Vagina (tissue), 2 donors: ENCODE results near the gene SYCE3.

ENCODE experiments used
- POLR2A ChIP-seq, 2 donors: fragments of 450-650 bp; IDR thresholded peaks; one replicate each; pipeline ENCODE4 v1.6.1; 2017; ENCODE audit warnings: antibody characterized with exemption in 2 of 2, mild to moderate bottlenecking in 2 of 2, moderate library complexity in 2 of 2
- POLR2AphosphoS5 ChIP-seq, 2 donors: sonication (generic); formaldehyde crosslinking; IDR thresholded peaks; one replicate each; pipeline ENCODE4 v1.9.0; 2017; ENCODE audit warnings: antibody characterized with exemption in 2 of 2, mild to moderate bottlenecking in 2 of 2, low read depth in 1 of 2; ENCODE audit not compliant: insufficient read depth in 1 of 2
- TF ChIP-seq, protein P1 (sequence below), 3 experiments: fragments of 450-650 bp in 2 of 3; fragments of 200-600 bp in 1 of 3; sonication (generic) in 1 of 3; IDR thresholded peaks; one replicate each; pipeline ENCODE4 v1.5.1; 2017 to 2019; ENCODE audit warnings: antibody characterized with exemption in 3 of 3, mild to moderate bottlenecking in 2 of 3, moderate library complexity in 2 of 3

DNA sequence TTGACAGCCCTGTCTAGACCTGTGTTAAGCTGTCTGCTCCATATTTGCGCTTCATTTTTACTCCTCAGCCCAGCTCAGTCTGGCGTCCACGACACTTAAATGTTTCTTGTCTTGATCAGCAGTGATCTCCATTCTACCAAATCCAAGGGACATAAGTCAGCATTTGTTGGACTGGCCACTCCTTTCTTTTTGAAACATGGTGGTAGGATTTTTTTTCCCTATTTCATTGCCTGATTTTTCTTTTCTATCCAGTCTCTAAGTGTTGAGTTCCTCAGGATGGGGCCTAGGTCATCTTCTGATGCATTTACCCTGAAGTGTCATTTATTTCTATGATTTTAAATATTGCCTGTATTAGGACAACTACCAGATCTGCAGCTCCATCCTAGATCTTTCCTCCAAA, 53.8 kb downstream of the SYCE3 start:
- TF ChIP-seq, protein P1, sequence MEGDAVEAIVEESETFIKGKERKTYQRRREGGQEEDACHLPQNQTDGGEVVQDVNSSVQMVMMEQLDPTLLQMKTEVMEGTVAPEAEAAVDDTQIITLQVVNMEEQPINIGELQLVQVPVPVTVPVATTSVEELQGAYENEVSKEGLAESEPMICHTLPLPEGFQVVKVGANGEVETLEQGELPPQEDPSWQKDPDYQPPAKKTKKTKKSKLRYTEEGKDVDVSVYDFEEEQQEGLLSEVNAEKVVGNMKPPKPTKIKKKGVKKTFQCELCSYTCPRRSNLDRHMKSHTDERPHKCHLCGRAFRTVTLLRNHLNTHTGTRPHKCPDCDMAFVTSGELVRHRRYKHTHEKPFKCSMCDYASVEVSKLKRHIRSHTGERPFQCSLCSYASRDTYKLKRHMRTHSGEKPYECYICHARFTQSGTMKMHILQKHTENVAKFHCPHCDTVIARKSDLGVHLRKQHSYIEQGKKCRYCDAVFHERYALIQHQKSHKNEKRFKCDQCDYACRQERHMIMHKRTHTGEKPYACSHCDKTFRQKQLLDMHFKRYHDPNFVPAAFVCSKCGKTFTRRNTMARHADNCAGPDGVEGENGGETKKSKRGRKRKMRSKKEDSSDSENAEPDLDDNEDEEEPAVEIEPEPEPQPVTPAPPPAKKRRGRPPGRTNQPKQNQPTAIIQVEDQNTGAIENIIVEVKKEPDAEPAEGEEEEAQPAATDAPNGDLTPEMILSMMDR (IDR thresholded peaks at IDR 0.05) = no peak
- TF ChIP-seq POLR2AphosphoS5 (IDR thresholded peaks at IDR 0.05; ENCODE audit: insufficient read depth in 1 of 2, low read depth in 1 of 2) (no peak), POLR2A (IDR thresholded peaks at IDR 0.05) (no peak)
